Suppressor macrophage treated with lipopolysaccharide for 1 hour (primary cell): ENCODE data around the gene SLC1A7.

Experiments
- DNase-seq, 3 donors: peaks; one replicate each; pipeline ENCODE4 v3.0.0-alpha.2; 2020 to 2022

Gene SLC1A7

DNA sequence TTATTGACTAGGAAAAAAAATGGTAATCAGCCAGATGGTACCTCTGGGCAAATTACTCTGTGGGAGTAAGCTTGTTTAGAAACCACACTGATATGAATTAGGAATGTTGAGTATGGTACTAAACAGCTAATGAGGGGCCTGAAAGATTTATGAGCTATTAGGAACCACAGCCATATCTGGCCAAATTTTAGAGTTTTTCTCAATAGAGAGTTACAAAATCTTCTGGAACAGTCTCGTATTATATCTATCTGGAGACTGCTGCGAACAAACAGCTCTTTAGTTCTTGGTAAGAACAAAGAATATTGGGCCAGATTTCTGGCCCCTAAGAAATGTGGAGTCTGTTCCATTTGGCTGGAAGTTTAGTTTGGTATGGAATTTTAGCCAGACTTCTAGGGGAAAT is 85.3 kb downstream of the SLC1A7 start:
- DNase-seq, result no peak

DNA sequence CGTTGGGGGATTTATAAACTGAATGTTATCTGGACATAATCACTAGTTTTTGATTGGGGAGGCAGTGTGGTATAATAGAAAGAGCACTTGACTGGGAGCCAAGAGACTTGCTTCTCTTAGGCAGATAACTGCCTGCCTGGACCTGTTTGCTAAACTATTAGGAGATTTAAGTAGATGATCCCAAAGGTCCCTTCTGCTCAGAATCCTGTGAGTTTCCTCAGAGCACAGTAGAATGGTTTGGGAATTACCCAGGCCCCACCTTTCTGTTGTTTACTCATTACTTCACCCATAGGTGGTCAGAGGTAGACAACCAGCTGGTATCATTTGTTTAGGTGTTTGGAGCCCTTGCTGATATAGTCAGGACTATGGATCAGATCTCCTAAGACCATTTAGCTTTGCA is 90.8 kb downstream of the SLC1A7 start:
- no peak for DNase-seq

DNA sequence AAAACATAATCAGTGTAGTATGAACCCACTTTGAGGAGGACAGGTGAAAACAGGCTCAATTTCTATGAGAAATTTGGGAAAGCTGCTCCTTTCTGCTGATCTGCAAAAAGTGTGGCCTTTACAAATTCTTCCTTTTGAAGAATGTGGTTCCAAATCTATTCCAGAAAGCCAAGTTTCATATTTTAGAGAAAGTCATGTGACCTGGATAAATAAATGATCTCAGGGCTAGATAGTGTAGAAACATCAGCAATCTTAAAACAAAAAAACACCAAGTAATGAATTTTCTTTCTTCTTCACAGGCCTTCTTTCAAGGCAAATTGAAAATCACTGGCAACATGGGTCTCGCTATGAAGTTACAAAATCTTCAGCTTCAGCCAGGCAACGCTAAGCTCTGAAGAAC is 92.1 kb downstream of the SLC1A7 start:
- DNase-seq, result no peak

DNA sequence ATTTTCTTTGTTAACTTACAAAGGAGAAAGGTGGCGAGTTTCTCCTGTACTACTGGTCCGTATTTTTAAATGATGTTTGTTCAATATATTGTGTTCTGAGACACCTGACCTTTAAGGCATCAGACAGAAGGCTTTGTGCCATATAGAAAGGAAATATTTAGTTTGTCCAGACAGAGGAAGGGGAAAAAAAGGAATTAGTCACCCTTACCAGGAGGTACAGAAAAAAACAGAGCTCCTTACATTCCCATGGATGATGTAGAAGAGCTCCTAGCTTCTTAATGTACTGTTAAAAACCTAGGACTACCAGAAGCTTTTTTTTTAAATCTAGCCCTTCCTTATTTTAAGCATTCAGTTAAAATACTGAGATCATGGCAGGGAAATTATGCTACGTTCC is 92.9 kb downstream of the SLC1A7 start:
- DNase-seq, result no peak

DNA sequence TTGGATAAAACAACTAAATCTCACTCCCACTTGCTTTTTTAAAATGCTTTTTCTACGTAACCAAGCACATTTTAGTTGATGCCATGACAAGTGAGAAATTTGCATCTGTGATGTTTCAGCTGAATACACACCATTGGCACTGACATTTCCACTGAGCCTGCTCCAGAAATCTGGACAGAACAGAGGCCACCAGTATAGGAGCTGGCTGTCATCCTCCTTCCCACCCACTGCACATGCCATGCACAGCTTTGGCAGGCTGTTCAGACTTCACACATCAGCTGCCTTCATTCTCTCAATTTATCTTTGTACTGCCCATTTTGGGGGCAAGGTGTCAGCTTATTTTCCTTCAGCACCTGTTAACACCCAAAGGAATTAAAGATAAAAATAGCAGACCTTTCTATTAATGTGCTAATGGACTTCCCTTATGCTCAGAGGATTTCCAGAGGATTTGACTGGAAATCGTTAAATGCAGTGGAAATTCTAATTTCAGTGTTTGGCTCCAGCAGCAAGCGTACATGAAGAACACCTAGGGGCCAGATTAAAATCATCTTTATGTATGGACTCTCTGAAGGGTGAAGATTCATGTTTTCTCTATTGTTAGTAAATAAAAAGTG is 93.4 kb downstream of the SLC1A7 start:
- DNase-seq, result no peak

DNA sequence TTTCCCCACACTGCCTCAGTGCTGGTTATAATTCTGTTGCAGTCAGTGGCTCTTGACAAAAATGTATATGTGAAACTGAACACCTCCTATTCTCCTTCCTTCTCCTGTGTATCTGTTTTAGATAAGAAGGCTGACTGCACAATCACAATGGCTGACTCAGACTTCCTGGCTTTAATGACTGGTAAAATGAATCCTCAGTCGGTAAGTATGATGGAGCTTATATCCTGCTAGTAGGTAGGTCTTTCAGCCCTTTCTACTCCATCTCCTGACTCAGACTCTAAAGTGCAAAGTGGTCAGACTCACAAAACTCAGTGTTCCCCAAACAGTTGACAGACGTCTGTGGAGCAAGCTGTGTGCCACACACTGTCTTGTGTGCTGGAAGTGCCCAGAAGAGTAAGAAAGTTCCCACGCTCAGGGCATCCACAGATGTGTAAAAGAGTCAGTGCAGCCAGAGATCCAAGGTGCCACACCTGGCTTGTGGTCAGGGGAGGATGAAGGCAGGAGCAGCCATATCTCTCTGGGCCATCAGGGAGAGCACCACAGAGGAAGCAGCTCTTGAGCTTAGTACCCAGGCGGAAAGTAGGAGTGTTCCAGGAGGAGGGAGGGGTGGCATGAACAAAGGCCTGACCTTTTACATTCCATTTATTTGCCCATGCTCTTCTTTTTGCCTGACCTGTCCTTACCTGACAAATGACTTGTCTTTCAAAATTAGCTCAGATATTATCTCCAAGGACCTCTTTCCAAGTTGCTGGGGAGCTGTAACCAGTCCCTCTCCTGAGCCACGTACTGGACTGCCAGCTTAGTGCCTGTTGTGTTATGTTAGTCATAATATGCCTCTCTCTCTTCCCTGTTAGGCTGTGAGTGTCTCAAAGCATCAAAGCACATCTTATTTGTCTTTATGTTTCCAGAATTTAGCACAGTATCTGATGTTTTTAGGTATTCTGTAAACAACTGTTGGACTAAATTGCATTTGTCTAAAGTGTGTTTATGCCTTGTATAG is 94.4 kb downstream of the SLC1A7 start:
- no peak for DNase-seq

DNA sequence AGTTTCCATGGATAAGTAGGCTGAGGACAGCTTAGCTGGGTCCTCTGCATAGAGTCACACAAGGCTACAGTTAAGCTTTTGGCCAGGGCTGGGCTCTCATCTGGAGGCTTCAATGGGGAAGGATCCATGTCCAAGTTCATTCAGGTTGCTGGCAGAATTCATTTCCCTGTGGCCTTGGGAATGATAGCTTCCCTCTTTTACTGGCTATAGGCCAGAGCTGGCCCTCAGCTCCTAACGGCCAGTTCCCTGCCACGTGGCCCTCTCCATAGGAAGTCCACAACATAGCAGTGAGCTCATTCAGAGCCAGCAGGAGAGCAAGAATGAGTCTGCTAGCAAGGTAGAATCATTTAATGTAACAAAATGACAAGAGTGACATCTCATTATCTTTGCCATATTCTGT is 95.5 kb downstream of the SLC1A7 start:
- no peak for DNase-seq

DNA sequence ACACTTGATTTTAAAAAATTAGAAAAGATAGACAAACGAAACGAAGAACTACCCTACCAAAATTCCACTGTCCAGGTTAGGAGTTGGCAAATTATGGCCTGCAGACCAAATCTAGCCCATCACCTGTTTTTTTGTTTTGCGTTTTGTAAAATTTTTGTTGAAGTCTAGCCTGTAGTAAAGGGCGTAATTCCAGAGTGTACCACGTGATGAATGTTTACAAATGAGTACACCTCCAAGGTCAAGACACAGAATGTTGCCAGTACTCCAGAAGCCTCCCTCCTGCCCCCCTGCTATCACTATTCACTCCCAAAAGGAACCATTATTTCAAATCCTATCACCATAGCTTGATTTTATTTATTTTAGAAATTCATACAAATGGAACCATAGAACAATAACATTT is 97.5 kb downstream of the SLC1A7 start:
- DNase-seq, result no peak

DNA sequence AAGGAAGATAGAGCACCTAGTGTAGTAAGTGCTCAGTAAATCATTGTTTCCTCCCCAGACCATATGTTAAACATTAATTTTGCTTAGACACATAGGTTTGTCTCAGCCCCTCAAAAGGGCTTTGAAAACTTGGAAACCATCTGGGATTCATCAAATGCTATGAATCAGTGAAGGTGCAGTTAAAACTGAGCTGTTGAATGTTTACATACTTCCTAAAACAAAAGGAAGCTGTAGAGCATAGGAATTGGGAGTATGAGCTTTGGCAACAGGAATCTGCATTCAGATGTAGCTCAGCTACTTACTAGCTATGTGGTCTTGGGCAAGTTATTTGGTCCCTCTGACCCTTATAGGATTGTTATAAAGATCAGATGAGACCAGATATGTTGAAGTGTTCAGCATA is 99.2 kb downstream of the SLC1A7 start:
- DNase-seq, result no peak

DNA sequence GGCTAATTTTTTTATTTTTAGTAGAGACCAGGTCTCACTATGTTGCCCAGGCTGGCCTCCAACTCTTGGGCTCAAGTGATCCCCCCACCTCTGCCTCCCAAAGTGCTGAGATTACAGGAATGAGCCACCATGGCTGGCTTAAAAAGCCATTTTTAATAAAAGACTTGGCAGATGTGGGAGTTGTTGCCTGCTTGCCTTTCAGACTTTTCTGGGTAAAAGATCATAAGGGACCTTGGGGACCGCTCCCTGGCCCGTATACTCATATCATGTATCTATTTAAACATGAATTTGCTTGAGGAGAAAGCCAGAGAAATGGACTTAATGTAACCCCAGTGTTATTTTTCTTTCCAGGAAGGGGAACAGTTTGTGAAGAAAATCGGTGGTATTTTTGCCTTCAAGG is 103.9 kb downstream of the SLC1A7 start:
- no peak for DNase-seq
